Ureter (tissue), 1 donor: ENCODE data around the gene USP17L15. TPM values are rescaled to one million over a fixed set of nuclear protein-coding genes. Genes with fewer than 3 reads are reported as not detected.
"Not testable (repeated sequence)": the region's sequence is repeated elsewhere in the genome, so short reads cannot be mapped to it uniquely, and the experiment has no call there.

Experiments
- DNase-seq: peaks from one replicate; pipeline ENCODE4 v3.0.0-alpha.2; 2020; ENCODE audit warnings: low spot score
- total RNA-seq: library from RNA; stranded (reverse); gene quantifications from one replicate; pipeline ENCODE4 v1.2.4, GENCODE V29; 2023
- donor health status: DM: yes; HTN: yes; CAD: no.

USP17L15 gene, protein sequence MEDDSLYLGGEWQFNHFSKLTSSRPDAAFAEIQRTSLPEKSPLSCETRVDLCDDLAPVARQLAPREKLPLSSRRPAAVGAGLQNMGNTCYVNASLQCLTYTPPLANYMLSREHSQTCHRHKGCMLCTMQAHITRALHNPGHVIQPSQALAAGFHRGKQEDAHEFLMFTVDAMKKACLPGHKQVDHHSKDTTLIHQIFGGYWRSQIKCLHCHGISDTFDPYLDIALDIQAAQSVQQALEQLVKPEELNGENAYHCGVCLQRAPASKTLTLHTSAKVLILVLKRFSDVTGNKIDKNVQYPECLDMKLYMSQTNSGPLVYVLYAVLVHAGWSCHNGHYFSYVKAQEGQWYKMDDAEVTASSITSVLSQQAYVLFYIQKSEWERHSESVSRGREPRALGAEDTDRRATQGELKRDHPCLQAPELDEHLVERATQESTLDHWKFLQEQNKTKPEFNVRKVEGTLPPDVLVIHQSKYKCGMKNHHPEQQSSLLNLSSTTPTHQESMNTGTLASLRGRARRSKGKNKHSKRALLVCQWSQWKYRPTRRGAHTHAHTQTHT
- total RNA-seq = not detected

DNA sequence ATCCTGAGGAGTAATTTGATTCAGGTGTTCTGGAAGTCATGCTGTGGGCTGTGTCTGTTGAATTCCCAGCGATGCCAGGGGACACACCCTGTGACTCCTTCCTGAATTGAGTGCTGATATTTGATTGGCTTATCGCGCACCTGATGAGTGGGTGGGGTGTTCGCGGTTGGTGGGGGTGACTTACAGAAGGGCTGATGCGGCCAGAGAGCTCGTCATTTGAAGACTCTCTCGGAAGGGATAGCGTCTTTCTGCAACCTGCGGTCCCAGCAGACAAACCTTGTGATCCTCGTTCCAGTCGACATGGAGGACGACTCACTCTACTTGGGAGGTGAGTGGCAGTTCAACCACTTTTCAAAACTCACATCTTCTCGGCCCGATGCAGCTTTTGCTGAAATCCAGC lies at the start of gene USP17L15:
USP17L15 (plus strand) TSS at position 301 of the 400 bp plus-strand sequence; CDS start at position 301, 0 bp downstream.
- not testable (repeated sequence) for DNase-seq

DNA sequence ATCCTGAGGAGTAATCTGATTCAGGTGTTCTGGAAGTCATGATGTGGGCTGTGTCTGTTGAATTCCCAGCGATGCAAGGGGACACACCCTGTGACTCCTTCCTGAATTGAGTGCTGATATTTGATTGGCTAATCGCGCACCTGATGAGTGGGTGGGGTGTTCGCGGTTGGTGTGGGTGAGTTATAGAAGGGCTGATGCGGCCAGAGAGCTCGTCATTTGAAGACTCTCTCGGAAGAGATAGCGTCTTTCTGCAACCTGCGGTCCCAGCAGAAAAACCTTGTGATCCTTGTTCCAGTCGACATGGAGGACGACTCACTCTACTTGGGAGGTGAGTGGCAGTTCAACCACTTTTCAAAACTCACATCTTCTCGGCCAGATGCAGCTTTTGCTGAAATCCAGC lies 23.8 kb upstream of the USP17L15 start, which contains the start of gene USP17L10:
USP17L10 (plus strand) TSS at position 301 of the 400 bp plus-strand sequence; CDS start at position 301, 0 bp downstream.
- not testable (repeated sequence) for DNase-seq

DNA sequence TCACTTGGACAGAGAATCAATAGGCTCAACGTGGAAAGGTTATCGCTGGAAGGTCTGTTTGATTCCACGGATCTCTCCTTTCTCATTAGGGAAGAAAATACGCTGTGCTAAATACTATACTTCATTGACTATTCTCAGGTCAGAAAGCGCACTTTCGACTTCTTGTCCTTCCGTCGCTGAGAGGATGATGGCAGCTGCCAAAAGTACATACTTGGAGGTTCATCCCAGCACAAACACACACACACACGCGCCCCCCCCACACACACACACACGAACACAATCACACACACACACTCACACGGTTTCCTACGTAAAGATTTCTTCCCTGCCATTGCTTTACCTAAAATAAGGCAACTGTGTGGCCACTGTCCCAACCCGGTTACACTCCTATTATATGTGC lies 19.5 kb upstream of the USP17L15 start:
- DNase-seq = peak; percentile 33

DNA sequence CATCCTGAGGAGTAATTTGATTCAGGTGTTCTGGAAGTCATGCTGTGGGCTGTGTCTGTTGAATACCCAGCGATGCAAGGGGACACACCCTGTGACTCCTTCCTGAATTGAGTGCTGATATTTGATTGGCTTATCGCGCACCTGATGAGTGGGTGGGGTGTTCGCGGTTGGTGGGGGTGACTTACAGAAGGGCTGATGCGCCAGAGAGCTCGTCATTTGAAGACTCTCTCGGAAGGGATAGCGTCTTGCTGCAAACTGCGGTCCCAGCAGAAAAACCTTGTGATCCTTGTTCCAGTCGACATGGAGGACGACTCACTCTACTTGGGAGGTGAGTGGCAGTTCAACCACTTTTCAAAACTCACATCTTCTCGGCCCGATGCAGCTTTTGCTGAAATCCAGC lies 19.1 kb upstream of the USP17L15 start, which contains the start of gene USP17L11:
USP17L11 (plus strand) TSS at position 301 of the 400 bp plus-strand sequence; CDS start at position 301, 0 bp downstream.
- DNase-seq = not testable (repeated sequence)

DNA sequence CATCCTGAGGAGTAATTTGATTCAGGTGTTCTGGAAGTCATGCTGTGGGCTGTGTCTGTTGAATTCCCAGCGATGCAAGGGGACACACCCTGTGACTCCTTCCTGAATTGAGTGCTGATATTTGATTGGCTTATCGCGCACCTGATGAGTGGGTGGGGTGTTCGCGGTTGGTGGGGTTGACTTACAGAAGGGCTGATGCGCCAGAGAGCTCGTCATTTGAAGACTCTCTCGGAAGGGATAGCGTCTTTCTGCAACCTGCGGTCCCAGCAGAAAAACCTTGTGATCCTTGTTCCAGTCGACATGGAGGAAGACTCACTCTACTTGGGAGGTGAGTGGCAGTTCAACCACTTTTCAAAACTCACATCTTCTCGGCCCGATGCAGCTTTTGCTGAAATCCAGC lies 14.3 kb upstream of the USP17L15 start, which contains the start of gene USP17L12:
USP17L12 (plus strand) TSS at position 301 of the 400 bp plus-strand sequence; CDS start at position 301, 0 bp downstream.
- not testable (repeated sequence) for DNase-seq

DNA sequence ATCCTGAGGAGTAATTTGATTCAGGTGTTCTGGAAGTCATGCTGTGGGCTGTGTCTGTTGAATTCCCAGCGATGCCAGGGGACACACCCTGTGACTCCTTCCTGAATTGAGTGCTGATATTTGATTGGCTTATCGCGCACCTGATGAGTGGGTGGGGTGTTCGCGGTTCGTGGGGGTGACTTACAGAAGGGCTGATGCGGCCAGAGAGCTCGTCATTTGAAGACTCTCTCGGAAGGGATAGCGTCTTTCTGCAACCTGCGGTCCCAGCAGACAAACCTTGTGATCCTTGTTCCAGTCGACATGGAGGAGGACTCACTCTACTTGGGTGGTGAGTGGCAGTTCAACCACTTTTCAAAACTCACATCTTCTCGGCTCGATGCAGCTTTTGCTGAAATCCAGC lies 9.6 kb upstream of the USP17L15 start, which contains the start of gene USP17L13:
USP17L13 (plus strand) TSS at position 301 of the 400 bp plus-strand sequence; CDS start at position 301, 0 bp downstream.
- not testable (repeated sequence) for DNase-seq

DNA sequence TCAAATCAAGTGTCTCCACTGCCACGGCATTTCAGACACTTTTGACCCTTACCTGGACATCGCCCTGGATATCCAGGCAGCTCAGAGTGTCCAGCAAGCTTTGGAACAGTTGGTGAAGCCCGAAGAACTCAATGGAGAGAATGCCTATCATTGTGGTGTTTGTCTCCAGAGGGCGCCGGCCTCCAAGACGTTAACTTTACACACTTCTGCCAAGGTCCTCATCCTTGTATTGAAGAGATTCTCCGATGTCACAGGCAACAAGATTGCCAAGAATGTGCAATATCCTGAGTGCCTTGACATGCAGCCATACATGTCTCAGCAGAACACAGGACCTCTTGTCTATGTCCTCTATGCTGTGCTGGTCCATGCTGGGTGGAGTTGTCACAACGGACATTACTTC lies 3.9 kb upstream of the USP17L15 start:
- peak; percentile 20 for DNase-seq

DNA sequence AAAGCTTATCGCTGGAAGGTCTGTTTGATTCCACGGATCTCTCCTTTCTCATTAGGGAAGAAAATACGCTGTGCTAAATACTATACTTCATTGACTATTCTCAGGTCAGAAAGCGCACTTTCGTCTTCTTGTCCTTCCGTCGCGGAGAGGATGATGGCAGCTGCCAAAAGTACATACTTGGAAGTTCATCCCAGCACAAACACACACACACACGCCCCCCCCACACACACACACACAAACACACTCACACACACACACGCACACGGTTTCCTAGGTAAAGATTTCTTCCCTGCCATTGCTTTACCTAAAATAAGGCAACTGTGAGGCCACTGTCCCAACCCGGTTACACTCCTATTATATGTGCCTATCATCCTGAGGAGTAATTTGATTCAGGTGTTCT lies 4.3 kb downstream of the USP17L15 start:
- peak; percentile 35 for DNase-seq

DNA sequence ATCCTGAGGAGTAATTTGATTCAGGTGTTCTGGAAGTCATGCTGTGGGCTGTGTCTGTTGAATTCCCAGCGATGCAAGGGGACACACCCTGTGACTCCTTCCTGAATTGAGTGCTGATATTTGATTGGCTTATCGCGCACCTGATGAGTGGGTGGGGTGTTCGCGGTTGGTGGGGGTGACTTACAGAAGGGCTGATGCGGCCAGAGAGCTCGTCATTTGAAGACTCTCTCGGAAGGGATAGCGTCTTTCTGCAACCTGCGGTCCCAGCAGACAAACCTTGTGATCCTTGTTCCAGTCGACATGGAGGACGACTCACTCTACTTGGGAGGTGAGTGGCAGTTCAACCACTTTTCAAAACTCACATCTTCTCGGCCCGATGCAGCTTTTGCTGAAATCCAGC lies 9.4 kb downstream of the USP17L15 start, which contains the start of gene USP17L17:
USP17L17 (plus strand) TSS at position 301 of the 400 bp plus-strand sequence; CDS start at position 301, 0 bp downstream.
- DNase-seq = not testable (repeated sequence)

DNA sequence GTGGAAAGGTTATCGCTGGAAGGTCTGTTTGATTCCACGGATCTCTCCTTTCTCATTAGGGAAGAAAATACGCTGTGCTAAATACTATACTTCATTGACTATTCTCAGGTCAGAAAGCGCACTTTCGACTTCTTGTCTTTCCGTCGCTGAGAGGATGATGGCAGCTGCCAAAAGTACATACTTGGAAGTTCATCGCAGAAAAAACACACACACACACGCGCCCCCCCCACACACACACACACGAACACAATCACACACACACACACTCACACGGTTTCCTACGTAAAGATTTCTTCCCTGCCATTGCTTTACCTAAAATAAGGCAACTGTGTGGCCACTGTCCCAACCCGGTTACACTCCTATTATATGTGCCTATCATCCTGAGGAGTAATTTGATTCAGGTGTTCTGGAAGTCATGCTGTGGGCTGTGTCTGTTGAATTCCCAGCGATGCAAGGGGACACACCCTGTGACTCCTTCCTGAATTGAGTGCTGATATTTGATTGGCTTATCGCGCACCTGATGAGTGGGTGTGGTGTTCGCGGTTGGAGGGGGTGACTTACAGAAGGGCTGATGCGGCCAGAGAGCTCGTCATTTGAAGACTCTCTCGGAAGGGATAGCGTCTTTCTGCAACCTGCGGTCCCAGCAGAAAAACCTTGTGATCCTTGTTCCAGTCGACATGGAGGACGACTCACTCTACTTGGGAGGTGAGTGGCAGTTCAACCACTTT lies 13.9 kb downstream of the USP17L15 start, which contains the start of gene USP17L18:
USP17L18 (plus strand) TSS at position 678 of the 728 bp plus-strand sequence; CDS start at position 678, 0 bp downstream.
- peak; percentile 44 for DNase-seq

DNA sequence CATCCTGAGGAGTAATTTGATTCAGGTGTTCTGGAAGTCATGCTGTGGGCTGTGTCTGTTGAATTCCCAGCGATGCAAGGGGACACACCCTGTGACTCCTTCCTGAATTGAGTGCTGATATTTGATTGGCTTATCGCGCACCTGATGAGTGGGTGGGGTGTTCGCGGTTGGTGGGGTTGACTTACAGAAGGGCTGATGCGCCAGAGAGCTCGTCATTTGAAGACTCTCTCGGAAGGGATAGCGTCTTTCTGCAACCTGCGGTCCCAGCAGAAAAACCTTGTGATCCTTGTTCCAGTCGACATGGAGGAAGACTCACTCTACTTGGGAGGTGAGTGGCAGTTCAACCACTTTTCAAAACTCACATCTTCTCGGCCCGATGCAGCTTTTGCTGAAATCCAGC lies 18.9 kb downstream of the USP17L15 start, which contains the start of gene USP17L19:
USP17L19 (plus strand) TSS at position 301 of the 400 bp plus-strand sequence; CDS start at position 301, 0 bp downstream.
- not testable (repeated sequence) for DNase-seq

DNA sequence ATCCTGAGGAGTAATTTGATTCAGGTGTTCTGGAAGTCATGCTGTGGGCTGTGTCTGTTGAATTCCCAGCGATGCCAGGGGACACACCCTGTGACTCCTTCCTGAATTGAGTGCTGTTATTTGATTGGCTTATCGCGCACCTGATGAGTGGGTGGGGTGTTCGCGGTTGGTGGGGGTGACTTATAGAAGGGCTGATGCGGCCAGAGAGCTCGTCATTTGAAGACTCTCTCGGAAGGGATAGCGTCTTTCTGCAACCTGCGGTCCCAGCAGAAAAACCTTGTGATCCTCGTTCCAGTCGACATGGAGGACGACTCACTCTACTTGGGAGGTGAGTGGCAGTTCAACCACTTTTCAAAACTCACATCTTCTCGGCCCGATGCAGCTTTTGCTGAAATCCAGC lies 23.6 kb downstream of the USP17L15 start, which contains the start of gene USP17L20:
USP17L20 (plus strand) TSS at position 301 of the 400 bp plus-strand sequence; CDS start at position 301, 0 bp downstream.
- DNase-seq = not testable (repeated sequence)

DNA sequence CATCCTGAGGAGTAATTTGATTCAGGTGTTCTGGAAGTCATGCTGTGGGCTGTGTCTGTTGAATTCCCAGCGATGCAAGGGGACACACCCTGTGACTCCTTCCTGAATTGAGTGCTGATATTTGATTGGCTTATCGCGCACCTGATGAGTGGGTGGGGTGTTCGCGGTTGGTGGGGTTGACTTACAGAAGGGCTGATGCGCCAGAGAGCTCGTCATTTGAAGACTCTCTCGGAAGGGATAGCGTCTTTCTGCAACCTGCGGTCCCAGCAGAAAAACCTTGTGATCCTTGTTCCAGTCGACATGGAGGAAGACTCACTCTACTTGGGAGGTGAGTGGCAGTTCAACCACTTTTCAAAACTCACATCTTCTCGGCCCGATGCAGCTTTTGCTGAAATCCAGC lies 28.4 kb downstream of the USP17L15 start, which contains the start of gene USP17L21:
USP17L21 (plus strand) TSS at position 301 of the 400 bp plus-strand sequence; CDS start at position 301, 0 bp downstream.
- DNase-seq = not testable (repeated sequence)

DNA sequence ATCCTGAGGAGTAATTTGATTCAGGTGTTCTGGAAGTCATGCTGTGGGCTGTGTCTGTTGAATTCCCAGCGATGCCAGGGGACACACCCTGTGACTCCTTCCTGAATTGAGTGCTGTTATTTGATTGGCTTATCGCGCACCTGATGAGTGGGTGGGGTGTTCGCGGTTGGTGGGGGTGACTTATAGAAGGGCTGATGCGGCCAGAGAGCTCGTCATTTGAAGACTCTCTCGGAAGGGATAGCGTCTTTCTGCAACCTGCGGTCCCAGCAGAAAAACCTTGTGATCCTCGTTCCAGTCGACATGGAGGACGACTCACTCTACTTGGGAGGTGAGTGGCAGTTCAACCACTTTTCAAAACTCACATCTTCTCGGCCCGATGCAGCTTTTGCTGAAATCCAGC lies 33.1 kb downstream of the USP17L15 start, which contains the start of gene USP17L22:
USP17L22 (plus strand) TSS at position 301 of the 400 bp plus-strand sequence; CDS start at position 301, 0 bp downstream.
- DNase-seq = not testable (repeated sequence)

DNA sequence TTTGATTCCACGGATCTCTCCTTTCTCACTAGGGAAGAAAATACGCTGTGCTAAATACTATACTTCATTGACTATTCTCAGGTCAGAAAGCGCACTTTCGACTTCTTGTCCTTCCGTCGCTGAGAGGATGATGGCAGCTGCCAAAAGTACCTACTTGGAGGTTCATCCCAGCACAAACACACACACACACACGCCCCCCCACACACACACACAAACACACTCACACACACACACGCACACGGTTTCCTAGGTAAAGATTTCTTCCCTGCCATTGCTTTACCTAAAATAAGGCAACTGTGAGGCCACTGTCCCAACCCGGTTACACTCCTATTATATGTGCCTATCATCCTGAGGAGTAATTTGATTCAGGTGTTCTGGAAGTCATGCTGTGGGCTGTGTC lies 37.5 kb downstream of the USP17L15 start:
- DNase-seq = peak; percentile 50

Other genes with a start within 250 kb of the USP17L15 start
- not detected for gene FAM90A26, start 64.0 kb upstream of the USP17L15 start, total RNA-seq
- not detected for gene USP17L10, start 23.7 kb upstream of the USP17L15 start, total RNA-seq
- gene USP17L11, start 19.0 kb upstream of the USP17L15 start, total RNA-seq = 0.29 TPM
- gene USP17L12, start 14.2 kb upstream of the USP17L15 start, total RNA-seq = not detected
- not detected for gene USP17L13, start 9.5 kb upstream of the USP17L15 start, total RNA-seq
- gene USP17L17, start 9.5 kb downstream of the USP17L15 start, total RNA-seq = not detected
- gene USP17L18, start 14.2 kb downstream of the USP17L15 start, total RNA-seq = 0.29 TPM
- gene USP17L19, start 19.0 kb downstream of the USP17L15 start, total RNA-seq = not detected
- gene USP17L20, start 23.7 kb downstream of the USP17L15 start, total RNA-seq = not detected
- gene USP17L21, start 28.5 kb downstream of the USP17L15 start, total RNA-seq = not detected
- not detected for gene USP17L22, start 33.2 kb downstream of the USP17L15 start, total RNA-seq
- not detected for gene USP17L24, start 90.8 kb downstream of the USP17L15 start, total RNA-seq
- gene USP17L25, start 95.5 kb downstream of the USP17L15 start, total RNA-seq = not detected
- not detected for gene USP17L26, start 100.3 kb downstream of the USP17L15 start, total RNA-seq
- not detected for gene USP17L5, start 105.0 kb downstream of the USP17L15 start, total RNA-seq
- gene USP17L27, start 109.8 kb downstream of the USP17L15 start, total RNA-seq = not detected
- gene USP17L28, start 114.5 kb downstream of the USP17L15 start, total RNA-seq = not detected
- gene USP17L29, start 119.3 kb downstream of the USP17L15 start, total RNA-seq = not detected
- gene USP17L30, start 128.7 kb downstream of the USP17L15 start, total RNA-seq = not detected
- gene DEFB131A, start 210.0 kb downstream of the USP17L15 start, total RNA-seq = not detected